ENCODE measurements around the gene MEGF9.

Gene MEGF9

GRCh38 chr9:120676767-120677402, 37.4 kb downstream of the MEGF9 start:
- H3F3A ChIP-seq (ENCODE audit: control insufficient read depth, insufficient read depth): 0 out of 2 replicates have a peak, but pooled peaks cover 2% of the 10 kb centered on the region
- H3K36me3 ChIP-seq (ENCODE audit: control insufficient read depth, low read length): no peaks in the 10 kb centered on the region
- no peak overlapping the region for H3K4me3 ChIP-seq (ENCODE audit: low read length)
- no peaks in the 10 kb centered on the region for H3K79me2 ChIP-seq (ENCODE audit: control insufficient read depth, low read length)
- H3K4me2 ChIP-seq (ENCODE audit: low read length): no peak overlapping the region
- H4K20me1 ChIP-seq (ENCODE audit: control insufficient read depth, insufficient read depth, low read depth, low read length): no peaks in the 10 kb centered on the region
- H3K27ac ChIP-seq (ENCODE audit: low read depth, low read length): no peak overlapping the region
- no peaks in the 10 kb centered on the region for H3K9me2 ChIP-seq (replicated peaks; ENCODE audit: control insufficient read depth, low read length)
- no peaks in the 10 kb centered on the region for H3K4me1 ChIP-seq (ENCODE audit: control insufficient read depth, low read length)
- H3K27me3 ChIP-seq (ENCODE audit: control insufficient read depth, low read length): no peaks in the 10 kb centered on the region
- H3K9me3 ChIP-seq (ENCODE audit: control insufficient read depth, insufficient read depth, low read length): no peaks in the 10 kb centered on the region
- TF ChIP-seq EZH2phosphoT487 (IDR thresholded peaks at IDR 0.05; ENCODE audit: borderline replicate concordance, low read length) (no peak), CTCF (IDR thresholded peaks at IDR 0.05; ENCODE audit: low read depth, low read length, poor library complexity, severe bottlenecking) (no peak)

GRCh38 chr9:120668399-120668798, 45.9 kb downstream of the MEGF9 start:
- H3K27ac ChIP-seq (ENCODE audit: low read depth, low read length): no peak overlapping the region
- no peaks in the 10 kb centered on the region for H3K36me3 ChIP-seq (ENCODE audit: control insufficient read depth, low read length)
- H3K4me2 ChIP-seq (ENCODE audit: low read length): no peak overlapping the region
- no peaks in the 10 kb centered on the region for H3K9me3 ChIP-seq (ENCODE audit: control insufficient read depth, insufficient read depth, low read length)
- H4K20me1 ChIP-seq (ENCODE audit: control insufficient read depth, insufficient read depth, low read depth, low read length): no peaks in the 10 kb centered on the region
- no peaks in the 10 kb centered on the region for H3F3A ChIP-seq (ENCODE audit: control insufficient read depth, insufficient read depth)
- peaks cover 2% of the 10 kb centered on the region; the same call in 1 of the 2 replicates for H3K4me1 ChIP-seq (ENCODE audit: control insufficient read depth, low read length)
- H3K27me3 ChIP-seq (ENCODE audit: control insufficient read depth, low read length): no peaks in the 10 kb centered on the region
- H3K4me3 ChIP-seq (ENCODE audit: low read length): no peak overlapping the region
- H3K9me2 ChIP-seq (replicated peaks; ENCODE audit: control insufficient read depth, low read length): no peaks in the 10 kb centered on the region
- no peaks in the 10 kb centered on the region for H3K79me2 ChIP-seq (ENCODE audit: control insufficient read depth, low read length)
- TF ChIP-seq CTCF (IDR thresholded peaks at IDR 0.05; ENCODE audit: low read depth, low read length, poor library complexity, severe bottlenecking) (no peak), EZH2phosphoT487 (IDR thresholded peaks at IDR 0.05; ENCODE audit: borderline replicate concordance, low read length) (no peak)

GRCh38 chr9:120663950-120664349, 50.3 kb downstream of the MEGF9 start:
- no peaks in the 10 kb centered on the region for H3K36me3 ChIP-seq (ENCODE audit: control insufficient read depth, low read length)
- H3K4me2 ChIP-seq (ENCODE audit: low read length): no peak overlapping the region
- TF ChIP-seq CTCF (IDR thresholded peaks at IDR 0.05; ENCODE audit: low read depth, low read length, poor library complexity, severe bottlenecking) (no peak), EZH2phosphoT487 (IDR thresholded peaks at IDR 0.05; ENCODE audit: borderline replicate concordance, low read length) (no peak)
- no peaks in the 10 kb centered on the region for H3K27me3 ChIP-seq (ENCODE audit: control insufficient read depth, low read length)
- H3K9me2 ChIP-seq (replicated peaks; ENCODE audit: control insufficient read depth, low read length): no peaks in the 10 kb centered on the region
- no peak overlapping the region for H3K27ac ChIP-seq (ENCODE audit: low read depth, low read length)
- no peaks in the 10 kb centered on the region for H4K20me1 ChIP-seq (ENCODE audit: control insufficient read depth, insufficient read depth, low read depth, low read length)
- no peaks in the 10 kb centered on the region for H3K79me2 ChIP-seq (ENCODE audit: control insufficient read depth, low read length)
- H3K9me3 ChIP-seq (ENCODE audit: control insufficient read depth, insufficient read depth, low read length): no peaks in the 10 kb centered on the region
- H3F3A ChIP-seq (ENCODE audit: control insufficient read depth, insufficient read depth): no peaks in the 10 kb centered on the region
- no peak overlapping the region for H3K4me3 ChIP-seq (ENCODE audit: low read length)
- H3K4me1 ChIP-seq (ENCODE audit: control insufficient read depth, low read length): peaks cover 5% of the 10 kb centered on the region; the same call in 1 of the 2 replicates

Data from DOHH2 (cell line).